A549 (cell line): ENCODE measurements around the gene KRTAP16-1.

ENCODE experiments used
- CBX8 ChIP-seq: fragments of 200-600 bp; sonication (generic); IDR thresholded peaks from 2 replicates; pipeline ENCODE4 v1.6.1; 2016
- TF ChIP-seq, protein P1 (sequence below): fragments of >200 bp; sonication (Bioruptor Twin); formaldehyde crosslinking; IDR thresholded peaks from 3 replicates; pipeline ENCODE4 v1.5.1; 2016

DNA sequence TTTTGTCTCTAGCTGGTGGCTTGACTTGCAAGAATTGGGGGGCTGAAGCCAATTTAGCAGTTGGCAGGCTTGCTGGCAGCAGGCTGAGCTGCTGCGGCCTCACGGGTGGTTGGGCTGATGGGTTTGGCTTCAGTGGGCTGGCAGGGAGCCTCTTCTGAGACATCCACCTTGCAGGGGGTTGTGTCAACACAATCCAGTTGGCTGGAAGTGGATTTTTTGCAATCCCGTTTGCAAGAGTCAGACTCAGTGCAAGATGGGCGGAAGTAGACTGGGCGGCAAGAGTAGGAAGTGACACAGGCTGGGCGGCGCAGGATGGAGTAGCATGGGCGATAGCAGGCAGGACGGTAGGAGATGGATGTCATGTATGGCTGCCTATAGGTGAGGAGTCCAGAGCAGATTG is 1.5 kb downstream of the KRTAP16-1 start:
- TF ChIP-seq, protein P1, sequence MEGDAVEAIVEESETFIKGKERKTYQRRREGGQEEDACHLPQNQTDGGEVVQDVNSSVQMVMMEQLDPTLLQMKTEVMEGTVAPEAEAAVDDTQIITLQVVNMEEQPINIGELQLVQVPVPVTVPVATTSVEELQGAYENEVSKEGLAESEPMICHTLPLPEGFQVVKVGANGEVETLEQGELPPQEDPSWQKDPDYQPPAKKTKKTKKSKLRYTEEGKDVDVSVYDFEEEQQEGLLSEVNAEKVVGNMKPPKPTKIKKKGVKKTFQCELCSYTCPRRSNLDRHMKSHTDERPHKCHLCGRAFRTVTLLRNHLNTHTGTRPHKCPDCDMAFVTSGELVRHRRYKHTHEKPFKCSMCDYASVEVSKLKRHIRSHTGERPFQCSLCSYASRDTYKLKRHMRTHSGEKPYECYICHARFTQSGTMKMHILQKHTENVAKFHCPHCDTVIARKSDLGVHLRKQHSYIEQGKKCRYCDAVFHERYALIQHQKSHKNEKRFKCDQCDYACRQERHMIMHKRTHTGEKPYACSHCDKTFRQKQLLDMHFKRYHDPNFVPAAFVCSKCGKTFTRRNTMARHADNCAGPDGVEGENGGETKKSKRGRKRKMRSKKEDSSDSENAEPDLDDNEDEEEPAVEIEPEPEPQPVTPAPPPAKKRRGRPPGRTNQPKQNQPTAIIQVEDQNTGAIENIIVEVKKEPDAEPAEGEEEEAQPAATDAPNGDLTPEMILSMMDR, result no peak
- TF ChIP-seq CBX8, result no peak
